OCI-M1 (cell line): ENCODE data around the gene RBPMS2.
"Not testable (repeated sequence)": the region's sequence is repeated elsewhere in the genome, so short reads cannot be mapped to it uniquely, and the experiment has no call there.

Experiments
- DNase-seq: peaks from one replicate; lab custom pipeline; 2025; lab: John Stamatoyannopoulos, UW

RBPMS2 gene

DNA sequence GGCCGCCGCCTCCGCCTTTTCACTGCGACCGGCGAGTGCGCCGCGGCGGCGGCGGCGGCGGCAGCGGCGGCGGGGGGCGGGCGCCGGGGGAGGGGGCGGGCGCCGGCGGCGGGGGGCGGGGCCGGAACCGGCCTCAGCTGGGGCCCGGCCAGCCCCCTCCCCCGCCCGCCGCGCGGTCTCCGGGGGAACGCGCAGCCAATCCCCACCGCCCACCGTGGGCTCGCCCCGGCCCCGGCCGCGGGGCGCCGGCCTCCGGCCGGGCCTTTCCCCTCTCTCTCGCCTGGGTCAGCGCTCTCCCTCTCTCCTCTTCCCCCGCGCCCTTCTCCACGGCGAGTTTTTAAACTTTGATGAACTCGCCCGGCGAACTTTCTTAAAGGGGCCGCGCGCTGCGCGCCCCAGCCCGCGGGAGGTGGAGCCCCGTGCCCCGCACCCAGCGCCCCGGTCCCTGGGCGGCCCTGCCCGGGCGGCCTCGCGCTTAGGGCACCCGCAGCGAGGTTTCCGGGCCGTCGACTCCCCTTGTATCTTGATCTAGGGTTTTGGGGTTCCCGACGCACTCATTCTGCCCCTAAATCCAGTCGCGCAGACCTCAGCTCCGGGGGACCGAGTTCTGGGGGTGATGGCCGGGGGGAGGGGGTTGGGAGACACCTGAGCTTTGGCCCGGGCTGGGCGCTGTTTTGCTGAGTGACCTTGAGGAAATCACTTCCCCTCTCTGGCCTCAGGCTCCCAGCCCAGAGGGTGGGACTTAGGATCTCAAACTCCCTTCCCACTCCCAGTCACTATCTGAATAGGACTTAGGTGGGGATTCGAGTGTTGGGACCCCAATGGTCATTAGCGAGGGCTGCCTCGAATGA, at the start of gene RBPMS2:
RBPMS2 (minus strand) TSS at position 39 of the 851 bp plus-strand sequence. CDS start 270 bp downstream, outside the sequence.
- DNase-seq, result no peak

- no peak for DNase-seq
Observed at GRCh38 chr15:64824929-64825430, 49.6 kb upstream of the RBPMS2 start.

DNA sequence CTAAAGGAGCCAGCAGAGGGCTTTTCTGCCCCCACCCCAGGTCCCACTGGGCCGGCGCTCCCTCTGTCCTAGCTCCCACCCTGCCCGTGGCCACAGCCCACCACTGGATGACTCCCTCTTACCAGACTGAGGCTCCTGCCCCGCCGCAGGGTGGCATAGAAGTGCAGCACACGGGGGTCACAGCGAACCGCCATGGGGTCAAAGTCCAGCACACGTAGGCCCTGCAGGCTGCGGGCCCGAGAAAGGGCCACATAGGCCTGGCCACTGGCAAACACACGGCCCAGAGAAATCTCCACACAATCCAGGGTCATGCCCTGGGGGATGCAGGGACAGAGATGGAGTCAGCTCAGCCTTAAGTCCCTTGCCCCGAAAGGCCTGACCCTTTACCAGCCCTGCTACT, 41.1 kb upstream of the RBPMS2 start:
- no peak for DNase-seq

- DNase-seq, result not testable (repeated sequence)
Observed at GRCh38 chr15:64814965-64815364, 39.6 kb upstream of the RBPMS2 start.

DNA sequence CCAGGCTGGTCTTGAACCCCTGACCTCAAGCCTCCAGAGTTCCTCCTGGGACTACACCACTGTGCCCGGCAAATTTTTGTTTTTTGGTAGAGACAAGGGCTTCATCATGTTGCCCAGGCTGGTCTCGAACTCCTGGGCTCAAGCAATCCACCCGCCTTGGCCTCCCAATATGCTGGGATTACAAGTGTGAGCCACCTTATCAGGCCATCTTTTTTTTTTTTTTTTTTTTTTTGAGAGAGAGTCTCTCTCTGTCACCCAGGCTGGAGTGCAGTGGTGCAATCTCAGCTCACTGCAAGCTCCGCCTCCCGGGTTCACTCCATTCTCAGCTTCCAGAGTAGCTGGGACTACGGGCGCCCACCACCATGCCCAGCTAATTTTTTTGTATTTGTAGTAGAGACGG, 38.9 kb upstream of the RBPMS2 start:
- not testable (repeated sequence) for DNase-seq

DNA sequence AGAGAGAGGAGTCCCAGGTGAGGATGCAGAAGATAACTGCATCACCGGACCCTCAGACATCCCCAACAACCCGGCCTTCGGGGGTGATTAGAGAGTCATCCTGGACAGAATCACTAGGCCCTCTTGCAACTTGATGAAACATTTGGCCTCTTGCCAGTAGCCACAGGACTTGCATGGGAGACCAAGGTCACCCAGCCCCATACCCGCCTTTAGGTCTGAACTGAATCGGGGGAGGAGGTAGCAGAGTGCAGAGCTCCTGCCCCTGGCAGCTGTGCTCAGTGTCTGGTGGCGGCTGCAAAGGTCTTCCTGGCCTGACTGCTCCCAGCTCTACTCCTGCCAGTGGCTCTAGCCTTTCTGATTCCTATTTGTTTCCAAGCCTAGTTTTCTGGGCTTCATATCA, 37.7 kb upstream of the RBPMS2 start:
- DNase-seq, result peak; percentile 85

DNA sequence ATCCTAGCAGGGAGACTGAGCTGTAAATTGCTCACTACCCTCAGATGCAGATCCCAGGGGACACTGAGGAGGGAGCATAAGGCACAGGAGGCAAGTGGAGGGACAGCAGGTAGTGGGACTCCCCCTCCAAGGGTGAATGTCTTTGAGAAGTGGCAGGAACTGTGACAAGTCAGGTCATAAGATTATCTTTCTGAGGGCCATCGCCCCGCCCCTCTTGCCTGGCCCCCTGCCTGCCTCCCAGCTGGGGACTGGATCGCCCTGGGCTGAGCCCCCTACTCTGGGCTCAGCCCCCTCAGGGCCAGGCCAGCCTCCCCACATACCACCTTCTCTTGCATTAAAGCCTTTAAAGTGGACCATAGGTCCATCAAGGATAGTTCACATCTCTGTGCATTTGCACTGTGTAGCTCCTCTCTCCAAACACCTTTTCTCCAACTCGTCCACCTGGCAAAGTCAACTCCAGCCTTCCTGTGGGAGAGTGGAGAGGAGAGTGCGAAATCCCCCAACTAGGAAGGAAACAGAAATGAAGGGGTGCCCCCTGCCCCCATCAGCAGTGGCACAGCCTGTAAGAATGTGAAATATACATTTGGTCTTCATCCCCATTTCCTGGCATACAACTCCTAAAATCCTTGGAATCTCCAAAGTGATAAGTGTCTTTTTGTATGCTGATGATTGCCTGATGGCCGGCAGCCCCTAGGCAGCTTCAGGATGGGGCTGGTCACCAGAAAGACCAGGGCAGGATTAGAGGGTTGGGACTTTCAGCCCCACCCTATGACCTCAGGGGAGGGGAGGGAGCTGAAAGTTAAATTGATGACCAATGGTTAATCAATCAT, 35.3 kb upstream of the RBPMS2 start:
- no peak for DNase-seq

DNA sequence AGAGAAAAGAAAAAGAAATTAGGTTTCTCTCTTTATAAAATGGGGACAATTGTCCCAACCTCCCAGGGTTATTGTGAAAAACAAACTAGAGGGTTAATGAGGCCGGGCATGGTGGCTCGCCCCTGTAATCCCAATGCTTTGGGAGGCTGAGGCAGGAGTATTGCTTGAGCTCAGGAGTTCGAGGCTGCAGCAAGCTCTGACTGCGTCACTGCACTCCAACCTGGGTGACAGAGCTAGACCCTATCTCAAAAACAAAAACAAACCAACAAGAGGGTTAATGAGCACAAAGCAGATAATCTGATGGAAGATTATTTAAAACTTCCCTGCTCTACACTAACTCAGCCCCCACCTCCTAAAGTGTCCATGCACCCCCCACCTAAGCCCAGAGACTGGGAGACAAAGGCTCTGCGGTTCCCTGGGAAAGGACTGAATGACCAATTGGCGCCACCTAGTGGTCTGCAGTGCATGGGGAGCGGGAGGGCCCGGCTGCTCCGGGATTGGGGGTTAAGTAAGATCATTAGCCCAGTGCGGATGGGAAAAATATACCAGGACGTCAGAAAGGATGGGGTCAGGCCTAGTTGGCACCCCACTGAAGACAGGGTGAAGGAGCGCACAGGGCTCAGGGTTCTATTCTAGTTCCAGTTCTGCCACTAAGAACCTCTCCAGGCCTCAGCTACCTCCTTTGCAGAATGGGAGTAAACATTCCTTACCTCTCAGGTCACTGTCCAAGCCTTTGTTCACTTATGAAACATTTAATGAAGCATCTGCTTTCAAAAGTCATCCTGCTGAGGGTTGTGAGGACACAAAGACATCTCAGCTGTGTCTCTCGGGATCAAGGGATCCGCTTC, 34.5 kb upstream of the RBPMS2 start:
- DNase-seq, result peak; percentile 84

GRCh38 chr15:64808785-64809453, 33.5 kb upstream of the RBPMS2 start:
- DNase-seq, result no peak

GRCh38 chr15:64807751-64808222, 32.4 kb upstream of the RBPMS2 start:
- no peak for DNase-seq

GRCh38 chr15:64807051-64807749, 31.8 kb upstream of the RBPMS2 start:
- DNase-seq, result no peak

DNA sequence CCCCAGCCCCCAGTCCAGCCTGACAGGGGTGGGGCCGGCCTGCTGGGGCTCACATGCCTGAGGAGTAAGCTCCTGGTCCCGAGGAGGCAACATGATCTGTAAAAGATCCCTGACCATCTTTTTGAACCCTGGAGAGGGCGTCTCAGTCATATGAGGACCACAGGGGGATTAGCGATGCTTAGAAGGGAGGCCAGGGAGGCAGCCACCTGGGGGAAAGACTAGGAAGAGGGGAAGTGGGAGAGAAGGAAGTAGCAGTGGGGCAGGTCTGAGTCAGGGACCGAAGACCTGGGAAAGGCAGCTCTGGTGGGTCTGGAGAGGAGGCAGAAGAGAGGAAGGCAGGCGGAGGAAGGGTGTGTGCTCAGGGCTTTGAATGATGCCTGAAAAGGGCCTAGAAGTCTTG, 31.1 kb upstream of the RBPMS2 start:
- DNase-seq, result no peak

- no peak for DNase-seq
Observed at GRCh38 chr15:64804619-64805018, 29.2 kb upstream of the RBPMS2 start.

DNA sequence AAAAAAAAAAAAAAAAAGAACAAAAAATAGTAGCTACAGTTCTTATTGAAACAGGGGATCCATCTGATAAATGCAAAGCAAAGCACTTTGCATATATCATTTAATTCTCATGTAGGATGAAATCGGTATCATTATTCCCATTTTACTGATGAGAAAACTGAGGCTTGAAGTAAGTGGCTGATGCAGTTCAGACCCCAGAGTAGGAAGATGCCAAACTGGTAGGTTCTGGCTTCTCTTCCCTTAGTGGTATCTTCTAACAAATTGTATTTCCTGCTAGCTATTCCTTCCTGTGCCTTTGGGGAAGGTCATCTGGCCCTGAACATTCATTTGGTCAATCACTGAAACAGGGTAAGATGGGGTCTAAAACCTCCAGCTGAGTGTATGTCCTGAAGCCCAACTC, 28.1 kb upstream of the RBPMS2 start:
- DNase-seq, result no peak

- DNase-seq, result no peak
Observed at GRCh38 chr15:64800476-64800875, 25.1 kb upstream of the RBPMS2 start.

DNA sequence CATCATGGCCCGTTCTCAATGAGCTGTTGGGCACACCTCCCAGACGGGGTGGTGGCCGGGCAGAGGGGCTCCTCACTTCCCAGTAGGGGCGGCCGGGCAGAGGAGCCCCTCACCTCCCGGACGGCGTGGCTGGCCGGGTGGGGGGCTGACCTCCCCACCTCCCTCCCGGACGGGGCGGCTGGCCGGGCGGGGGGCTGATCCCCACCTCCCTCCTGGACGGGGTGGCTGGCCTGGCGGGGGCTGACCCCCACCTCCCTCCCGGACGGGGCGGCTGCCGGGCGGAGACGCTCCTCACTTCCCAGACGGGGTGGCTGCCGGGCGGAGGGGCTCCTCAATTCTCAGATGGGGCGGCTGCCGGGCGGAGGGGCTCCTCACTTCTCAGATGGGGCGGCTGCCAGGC, 23.5 kb upstream of the RBPMS2 start:
- DNase-seq, result not testable (repeated sequence)

GRCh38 chr15:64795921-64796320, 20.5 kb upstream of the RBPMS2 start:
- not testable (repeated sequence) for DNase-seq

DNA sequence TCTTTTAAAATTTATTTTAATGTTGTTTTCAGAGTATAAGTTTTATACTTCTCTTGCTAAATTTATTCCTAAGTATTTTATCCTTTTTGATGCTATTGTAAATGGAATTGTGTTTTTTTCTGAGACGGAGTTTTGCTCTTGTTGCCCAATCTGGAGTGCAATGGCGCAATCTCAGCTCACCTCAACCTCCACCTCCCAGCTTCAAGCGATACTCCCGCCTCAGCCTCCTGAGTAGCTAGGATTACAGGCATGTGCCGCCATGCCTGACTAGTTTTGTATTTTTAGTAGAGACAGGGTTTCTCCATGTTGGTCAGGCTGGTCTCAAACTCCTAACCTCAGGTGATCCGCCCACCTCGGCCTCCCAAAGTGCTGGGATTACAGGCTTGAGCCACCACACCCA, 19.9 kb upstream of the RBPMS2 start:
- not testable (repeated sequence) for DNase-seq

DNA sequence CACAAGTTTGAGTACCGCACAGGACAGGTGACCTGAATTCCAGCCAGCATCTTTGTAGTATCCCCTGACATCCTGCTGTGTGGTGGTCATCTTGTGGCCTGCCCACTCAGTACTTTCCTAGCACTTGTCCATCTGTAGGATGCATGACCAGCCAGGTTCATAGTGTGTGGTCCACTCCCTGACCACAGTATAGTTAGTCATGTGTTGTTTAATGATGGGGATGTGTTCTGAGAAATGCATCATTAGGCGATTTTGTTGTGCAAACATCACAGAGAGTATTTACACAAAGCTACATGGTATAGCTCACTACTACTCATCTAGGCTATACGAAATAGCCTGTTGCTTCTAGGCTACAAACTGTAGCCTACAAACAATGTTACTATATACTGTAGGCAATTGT, 16.9 kb upstream of the RBPMS2 start:
- no peak for DNase-seq

DNA sequence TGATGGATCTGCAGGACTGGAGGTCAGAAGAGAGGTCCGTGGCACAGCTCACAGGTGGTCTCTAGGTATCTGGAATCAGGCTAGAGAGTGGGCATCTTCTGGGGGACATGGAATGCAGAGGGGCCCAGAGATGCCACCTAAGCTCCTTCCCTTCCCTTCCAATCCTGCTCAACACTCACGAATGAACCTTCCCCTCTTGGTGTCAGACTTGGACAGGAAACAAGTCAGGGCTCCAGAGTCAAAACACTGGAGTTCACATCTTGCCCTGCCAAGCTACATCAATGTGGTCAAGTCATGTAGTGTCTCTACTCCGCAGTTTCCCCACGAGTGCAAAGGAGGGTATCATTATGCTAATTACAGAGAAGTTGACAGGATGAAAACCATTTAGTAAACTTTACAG, 16.0 kb upstream of the RBPMS2 start:
- no peak for DNase-seq

DNA sequence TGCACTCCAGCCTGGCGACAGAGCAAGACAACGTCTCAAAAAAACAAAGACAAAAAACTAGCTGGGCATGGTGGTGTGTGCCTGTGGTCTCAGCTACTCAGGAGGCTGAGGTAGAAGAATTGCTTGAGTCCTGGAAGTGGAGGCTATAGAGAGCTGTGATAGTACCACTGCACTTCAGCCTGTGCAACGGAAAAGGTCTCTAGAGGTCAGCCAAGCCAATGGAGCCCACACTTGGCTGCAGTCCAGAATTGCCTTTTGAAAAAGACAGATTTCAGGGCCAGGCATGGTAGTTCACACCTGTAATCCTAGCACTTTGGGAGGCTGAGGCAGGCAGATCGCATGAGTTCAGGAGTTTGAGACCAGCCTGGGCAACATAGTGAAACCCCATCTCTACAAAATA, 8.4 kb upstream of the RBPMS2 start:
- DNase-seq, result no peak
